Measurements from ENCODE around the gene KCNQ2.
"Not testable (repeated sequence)": the region's sequence is repeated elsewhere in the genome, so short reads cannot be mapped to it uniquely, and the experiment has no call there.

KCNQ2 gene

GRCh38 chr20:63488315-63489251 lies 16.1 kb upstream of the KCNQ2 start:
- no peak for DNase-seq

GRCh38 chr20:63487781-63488241 lies 15.4 kb upstream of the KCNQ2 start:
- DNase-seq = no peak

- DNase-seq = no peak
Measured at GRCh38 chr20:63487116-63487764, 14.8 kb upstream of the KCNQ2 start.

GRCh38 chr20:63486300-63486855 lies 13.9 kb upstream of the KCNQ2 start:
- no peak for DNase-seq

- no peak for DNase-seq
Measured at GRCh38 chr20:63484651-63485403, 12.4 kb upstream of the KCNQ2 start.

- no peak for DNase-seq
Measured at GRCh38 chr20:63484236-63484635, 11.8 kb upstream of the KCNQ2 start.

GRCh38 chr20:63483834-63484233 lies 11.4 kb upstream of the KCNQ2 start:
- no peak for DNase-seq

GRCh38 chr20:63482021-63482587 lies 9.6 kb upstream of the KCNQ2 start:
- DNase-seq = no peak

- DNase-seq = no peak
Measured at GRCh38 chr20:63481503-63481902, 9.0 kb upstream of the KCNQ2 start.

- DNase-seq = not testable (repeated sequence)
Measured at GRCh38 chr20:63479695-63480419, 7.4 kb upstream of the KCNQ2 start.

GRCh38 chr20:63478346-63479302 lies 6.2 kb upstream of the KCNQ2 start:
- no peak for DNase-seq

GRCh38 chr20:63477944-63478343 lies 5.5 kb upstream of the KCNQ2 start:
- no peak for DNase-seq

- DNase-seq = no peak
Measured at GRCh38 chr20:63477061-63477616, 4.7 kb upstream of the KCNQ2 start.

- no peak for DNase-seq
Measured at GRCh38 chr20:63475209-63475608, 2.8 kb upstream of the KCNQ2 start.

- no peak for DNase-seq
Measured at GRCh38 chr20:63473555-63474449, 1.3 kb upstream of the KCNQ2 start.

GRCh38 chr20:63472862-63473390 lies 471 bp upstream of the KCNQ2 start:
- no peak for DNase-seq

- no peak for DNase-seq
Measured at GRCh38 chr20:63471717-63471980, 806 bp downstream of the KCNQ2 start.

GRCh38 chr20:63471002-63471716 lies 1.3 kb downstream of the KCNQ2 start:
- DNase-seq = no peak

GRCh38 chr20:63470410-63470809 lies 2.0 kb downstream of the KCNQ2 start:
- DNase-seq = no peak

Measured in CD4-positive, alpha-beta T cell treated with Interferon gamma for 1 hour (primary cell).